ENCODE results near the gene KIF2A.
A peak's percentile ranks its signal among the peaks of the same experiment; 100 is the strongest.

Gene KIF2A

DNA sequence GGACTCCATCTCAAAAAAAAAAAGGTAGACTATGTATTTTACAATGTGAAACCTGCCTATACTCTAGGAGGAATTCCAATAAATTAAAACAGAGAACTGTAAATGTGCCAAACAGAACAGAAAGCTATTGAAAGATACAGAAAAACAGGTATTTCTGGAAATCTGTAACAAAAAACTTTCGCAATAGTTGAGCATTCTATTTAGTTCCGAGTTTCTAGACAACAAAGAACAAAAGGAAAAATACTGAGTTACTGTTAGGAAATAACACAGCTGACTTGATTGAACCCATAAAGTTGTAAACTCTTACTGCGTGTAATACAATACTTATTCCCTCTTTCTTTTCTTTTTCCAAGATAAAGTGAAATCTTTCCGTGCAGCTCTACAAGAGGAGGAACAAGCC, 79.1 kb downstream of the KIF2A start:
- no peak for DNase-seq (ENCODE audit: low read depth)

DNA sequence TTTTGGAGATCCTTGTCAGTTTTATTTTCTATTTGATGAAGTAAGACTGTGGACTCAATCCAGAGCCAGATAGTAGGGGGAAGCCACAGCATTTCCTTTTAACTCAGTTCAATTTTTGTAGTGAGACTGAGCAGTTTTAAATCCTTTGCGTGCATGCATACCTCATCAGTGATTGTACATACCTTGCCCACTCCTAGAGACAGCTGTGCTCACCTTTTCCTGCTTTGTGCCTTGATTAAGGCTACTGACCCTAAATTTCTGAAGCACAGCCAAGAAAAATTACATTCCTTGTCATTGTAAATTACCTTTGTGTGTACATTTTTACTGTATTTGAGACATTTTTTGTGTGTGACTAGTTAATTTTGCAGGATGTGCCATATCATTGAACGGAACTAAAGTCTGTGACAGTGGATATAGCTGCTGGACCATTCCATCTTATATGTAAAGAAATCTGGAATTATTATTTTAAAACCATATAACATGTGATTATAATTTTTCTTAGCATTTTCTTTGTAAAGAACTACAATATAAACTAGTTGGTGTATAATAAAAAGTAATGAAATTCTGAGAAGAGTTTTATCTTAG, 79.9 kb downstream of the KIF2A start:
- no peak for DNase-seq (ENCODE audit: low read depth)

DNA sequence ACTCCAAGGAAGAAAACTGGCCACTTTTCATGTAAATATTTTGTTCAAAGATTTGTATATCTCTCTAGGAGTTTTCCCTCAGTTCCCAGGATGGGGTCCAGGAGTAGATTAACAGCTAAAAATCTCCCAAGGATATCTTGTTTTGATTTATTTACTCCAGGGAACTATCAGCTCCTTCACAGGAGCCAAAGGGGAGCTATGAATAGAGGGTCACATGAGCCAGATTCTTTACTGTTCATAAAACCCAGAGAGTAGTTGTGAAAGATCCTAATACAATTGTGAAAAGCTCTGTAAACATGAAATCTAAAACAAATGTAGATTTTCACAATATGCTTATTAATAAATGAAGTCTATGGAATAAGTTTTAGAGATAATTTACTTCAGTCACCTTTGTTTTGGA, 80.8 kb downstream of the KIF2A start:
- DNase-seq (ENCODE audit: low read depth), result no peak

DNA sequence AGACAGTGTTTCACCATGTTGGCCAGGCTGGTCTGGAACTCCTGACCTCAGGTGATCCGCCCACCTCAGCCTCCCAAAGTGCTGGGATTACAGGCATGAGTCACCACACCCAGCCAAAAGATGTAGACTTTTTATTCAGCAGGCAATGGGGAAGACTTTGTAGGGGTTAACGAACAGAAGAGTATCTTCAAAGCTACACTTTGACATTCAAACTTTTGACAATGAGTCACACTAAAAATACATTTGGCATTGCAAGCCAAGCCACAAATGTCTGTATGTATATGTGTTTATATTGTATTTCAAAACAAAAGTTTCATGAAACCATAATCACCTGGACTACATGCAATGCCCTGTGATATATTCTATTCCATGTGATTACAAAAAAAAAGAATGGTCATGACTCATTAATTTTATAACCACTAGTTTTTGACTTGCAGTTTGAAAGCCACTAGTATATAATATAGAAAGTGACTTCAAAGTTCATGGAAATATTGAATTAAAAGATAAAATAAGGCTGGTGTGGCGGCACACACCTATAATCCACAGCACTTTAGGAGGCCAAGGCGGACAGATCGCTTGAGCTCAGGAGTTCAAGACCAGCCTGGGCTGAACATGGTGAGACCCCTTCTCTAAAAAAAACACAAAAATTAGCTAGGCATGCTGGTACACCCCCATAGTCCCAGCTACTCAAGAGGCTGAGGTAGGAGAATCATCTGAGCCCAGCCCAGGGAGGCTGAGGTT, 89.4 kb downstream of the KIF2A start:
- DNase-seq (ENCODE audit: low read depth), result no peak

DNA sequence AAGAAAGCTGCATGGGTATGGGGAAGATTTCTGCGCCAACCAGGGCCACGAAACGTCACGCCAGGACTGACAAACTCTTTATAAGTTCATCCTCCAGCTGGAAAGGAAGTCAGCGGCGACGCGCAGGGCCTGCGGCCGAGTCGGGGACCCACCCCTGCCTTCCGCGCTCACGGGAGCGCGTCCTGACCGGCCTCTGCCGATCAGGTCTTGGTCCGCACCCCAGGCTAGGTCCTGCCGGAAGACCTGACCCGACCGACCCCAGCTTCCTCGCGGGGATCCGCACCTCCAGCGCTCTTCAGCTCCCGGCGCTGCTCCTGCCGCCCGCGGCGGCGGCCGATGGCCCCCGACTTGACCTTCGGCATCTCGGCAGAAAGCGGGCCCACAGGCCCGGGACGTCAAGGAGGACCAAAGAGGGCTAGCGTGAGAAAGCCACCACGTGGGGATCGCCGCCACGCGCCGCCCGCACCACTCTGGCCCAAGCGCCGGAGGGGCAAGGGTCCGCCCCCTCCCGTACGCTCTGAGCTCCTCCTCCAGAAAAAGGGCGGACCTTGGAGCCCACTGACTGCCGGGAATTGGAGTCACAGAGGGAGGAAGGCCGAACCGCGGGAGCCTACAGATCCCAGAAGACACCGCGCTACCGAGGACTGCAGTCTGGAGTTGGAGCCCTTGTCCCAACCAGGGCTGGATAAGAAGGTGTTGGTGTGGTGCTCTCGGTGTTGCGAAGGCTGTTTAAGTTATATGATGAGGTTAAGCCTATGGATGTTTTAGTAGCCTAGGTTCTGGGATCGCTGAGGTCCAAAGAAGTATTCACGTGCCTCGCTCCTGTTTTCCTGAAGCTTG, 97.6 kb downstream of the KIF2A start, which contains the start of gene DIMT1:
Gene DIMT1, minus strand, starts transcription at position 495 of the 840 bp plus-strand sequence. Its CDS starts 133 bp downstream, at position 362.
- peak; percentile 88 for DNase-seq (ENCODE audit: low read depth)

DNA sequence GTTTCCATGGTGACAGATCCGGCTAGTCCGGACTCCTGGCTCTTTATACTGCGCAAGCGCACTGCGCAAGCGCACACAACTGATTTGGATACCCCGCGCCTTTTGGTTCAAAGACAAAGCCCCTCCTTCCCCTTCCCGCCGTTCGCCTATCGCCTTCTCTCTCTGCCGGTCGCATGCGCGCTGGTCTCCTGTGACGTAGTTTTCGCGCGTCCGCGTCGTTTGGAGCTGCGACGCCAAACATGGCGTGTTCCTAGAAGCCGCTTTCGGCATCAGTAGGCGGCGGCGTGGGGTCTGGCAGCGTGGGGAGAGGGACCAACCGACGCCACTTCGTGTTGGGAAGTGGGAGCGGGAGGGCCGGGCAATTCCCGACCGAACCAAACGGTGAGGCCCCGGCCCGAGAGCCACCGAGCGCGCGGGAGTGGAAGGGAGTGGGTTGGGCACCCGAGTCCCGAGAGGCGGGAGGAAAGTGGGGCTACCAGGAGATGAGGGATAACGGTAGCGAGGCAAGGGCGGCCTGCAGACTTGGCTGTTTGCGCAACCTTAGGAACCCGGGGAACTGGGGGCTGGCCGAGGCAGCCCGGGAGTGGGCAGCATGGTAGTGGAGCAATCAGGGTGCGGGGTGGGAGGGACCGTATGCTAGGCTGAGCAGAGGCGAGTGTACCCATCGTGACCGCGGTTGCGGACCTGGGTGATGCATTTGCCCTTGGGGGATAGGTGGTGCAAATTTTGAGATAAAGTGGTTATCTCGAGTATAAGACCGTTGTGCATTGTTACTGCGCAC, 106.7 kb downstream of the KIF2A start, which contains the start of gene IPO11:
Gene IPO11, plus strand, starts transcription at position 215 of the 781 bp plus-strand sequence. CDS start 24,517 bp downstream, outside the sequence.
- DNase-seq (ENCODE audit: low read depth), result peak; percentile 96

DNA sequence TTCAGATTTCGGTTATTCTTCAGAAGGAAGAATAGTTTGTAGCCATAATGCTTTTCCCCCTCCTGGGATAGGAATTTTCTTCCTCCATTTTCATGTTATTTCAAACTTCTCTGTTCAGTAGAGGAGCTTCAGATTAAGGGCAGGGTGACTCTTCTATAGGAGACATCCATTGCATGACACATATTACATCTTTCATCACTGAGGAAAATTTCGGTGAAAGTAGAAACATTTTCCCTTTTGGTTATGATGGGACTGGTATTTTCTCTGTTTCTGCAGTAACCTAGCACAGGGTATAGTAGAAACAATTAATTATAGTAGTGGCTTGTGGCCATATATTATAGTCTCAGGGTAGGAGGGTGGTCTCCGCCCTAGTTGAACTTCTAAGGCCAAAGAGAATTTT, 107.7 kb downstream of the KIF2A start:
- DNase-seq (ENCODE audit: low read depth), result no peak

DNA sequence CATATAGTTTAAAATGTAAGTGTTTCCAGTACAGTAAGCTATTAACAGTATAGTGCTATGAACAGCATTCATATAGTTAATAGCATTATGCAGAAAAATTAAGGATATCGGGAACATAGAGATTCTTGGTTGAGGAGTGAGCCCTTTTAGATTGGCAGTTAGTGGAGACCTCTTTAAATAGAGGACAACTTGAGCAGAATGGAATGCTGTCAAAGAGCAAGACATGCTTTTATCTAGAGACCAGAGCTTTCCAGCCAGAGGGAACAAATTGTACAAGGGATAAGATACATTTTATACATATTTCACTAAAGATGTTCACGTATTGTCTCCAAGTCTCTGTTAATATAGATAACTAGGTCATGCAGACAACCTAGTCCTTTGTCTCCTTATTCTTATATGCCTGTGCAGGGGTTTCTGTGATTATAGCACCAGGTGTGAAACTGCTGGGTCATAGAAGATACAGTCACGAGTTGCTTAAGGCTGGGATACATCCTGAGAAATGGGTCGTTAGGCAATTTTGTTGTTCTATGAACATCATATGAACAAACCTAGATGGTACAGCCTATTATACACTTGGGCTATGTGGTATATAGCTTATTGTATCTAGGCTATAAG, 112.6 kb downstream of the KIF2A start:
- DNase-seq (ENCODE audit: low read depth), result no peak

DNA sequence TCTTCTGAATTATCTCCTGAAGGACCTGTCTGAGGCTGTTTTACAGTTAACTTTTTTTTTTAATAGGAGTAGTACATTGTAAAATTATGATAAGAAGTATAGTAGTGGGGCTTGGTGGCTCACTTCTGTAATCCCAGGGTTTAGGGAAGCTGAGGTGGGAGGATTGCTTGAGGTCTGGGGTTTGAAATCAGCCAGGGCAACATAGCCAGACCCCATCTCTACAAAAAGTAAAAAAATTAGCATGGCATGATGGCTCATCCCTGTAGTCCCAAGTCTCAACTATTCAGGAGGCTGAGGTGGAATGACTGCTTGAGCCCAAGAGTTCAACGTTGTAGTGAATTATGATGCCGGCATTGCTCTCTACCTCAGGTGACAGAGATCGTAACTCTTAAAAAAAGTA, 113.6 kb downstream of the KIF2A start:
- DNase-seq (ENCODE audit: low read depth), result no peak

DNA sequence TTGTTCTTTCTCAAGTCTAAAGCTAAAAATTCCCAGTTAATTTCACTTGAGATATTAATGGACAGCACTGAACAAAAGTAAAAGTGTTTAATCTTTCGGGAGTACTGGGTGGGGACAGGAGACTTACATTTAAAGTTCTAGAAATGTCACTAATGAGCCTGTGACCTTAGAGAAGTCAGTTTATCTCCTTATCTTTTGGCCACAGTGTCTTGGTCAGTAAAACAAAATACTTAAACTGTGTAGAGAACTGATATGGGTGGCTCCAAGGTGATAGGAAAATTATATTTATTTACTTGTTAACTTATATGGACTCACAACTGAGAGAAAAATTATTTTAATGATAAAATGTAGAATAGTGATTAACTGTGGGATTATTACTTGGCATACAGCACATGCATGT, 115.4 kb downstream of the KIF2A start:
- no peak for DNase-seq (ENCODE audit: low read depth)

DNA sequence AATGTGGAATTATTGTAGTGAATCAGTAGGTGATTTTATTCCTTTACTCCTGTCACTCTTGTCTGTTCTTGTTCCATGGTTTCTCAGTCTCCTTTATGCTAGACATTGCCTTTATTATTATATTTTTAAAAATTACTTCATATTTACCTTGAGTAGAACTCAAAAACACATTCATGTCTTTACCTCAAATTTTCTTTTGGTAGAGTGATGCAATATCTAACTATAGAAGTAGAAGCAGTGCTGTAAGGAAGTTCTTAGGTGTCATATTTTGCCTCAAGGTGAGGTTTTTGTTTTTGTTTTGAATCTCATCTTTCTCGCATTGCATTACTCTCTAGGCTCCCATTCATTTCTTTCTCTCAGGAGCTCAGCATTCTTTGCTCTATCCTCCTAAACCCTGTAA, 118.8 kb downstream of the KIF2A start:
- DNase-seq (ENCODE audit: low read depth), result no peak

DNA sequence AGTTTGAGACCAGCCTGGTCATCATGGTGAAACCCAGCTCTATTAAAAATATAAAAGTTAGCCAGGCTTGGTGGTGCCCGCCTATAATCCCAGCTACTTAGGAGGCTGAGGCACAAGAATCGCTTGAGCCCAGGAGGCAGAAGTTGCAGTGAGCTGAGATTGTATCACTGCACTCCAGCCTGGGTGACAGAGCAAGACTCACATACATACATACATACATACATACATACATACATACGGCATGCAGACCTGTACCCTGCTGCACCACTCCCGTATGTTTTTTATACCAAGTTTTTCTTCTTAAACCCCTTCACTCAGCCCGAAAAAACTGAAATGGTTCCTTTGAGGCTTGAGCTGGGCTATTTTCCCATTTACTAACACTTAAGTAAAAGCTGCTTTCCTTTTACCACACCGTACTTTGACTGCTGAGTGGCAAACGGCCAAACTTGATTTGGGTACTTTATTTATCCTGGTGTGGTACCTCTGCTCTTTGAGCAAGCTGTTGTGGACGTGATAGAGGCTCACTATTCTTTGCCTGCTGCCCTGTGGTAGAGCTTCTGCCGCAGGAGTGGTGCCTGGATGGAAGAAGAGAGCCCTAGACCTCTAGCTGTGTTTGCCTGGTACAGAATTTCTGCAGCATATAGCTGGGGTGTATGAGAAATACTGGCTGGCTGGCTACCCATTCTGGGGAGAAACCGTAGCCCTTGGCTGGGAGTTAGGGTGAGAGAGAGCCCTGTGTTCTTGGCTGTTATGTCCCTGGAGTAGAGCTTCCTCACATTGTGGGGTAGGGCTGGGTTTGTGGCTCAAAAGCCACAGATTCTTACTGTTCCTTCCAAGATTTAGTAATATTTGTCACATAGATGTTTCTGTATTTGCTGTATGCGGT, 126.0 kb downstream of the KIF2A start:
- DNase-seq (ENCODE audit: low read depth), result no peak

DNA sequence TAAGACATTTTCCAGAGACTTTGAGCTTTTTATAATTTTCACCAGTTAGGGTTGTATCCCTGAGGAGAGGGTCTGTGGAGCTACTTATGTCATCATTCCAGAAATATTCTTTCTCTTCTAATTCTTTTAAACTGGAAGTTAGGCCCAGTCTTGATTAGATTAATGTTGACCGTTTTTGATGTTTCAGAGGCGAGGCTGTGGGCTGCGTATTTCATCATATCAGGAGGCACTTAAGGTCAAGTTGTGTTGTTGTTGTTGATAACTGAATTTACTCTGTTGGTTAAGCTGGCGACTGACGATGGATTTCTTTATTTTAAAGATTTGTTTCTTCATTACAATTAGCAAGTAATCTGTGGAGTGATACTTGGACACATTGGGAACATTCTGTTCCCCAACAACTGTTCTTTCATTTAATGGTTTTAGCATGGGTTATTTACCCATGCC, 126.6 kb downstream of the KIF2A start:
- DNase-seq (ENCODE audit: low read depth), result no peak
